ENCODE measurements around the gene SIAH1. TPM values are rescaled to one million over a fixed set of nuclear protein-coding genes. Genes with fewer than 3 reads are reported as not detected.

Gene SIAH1
- polyA plus RNA-seq, 2 of the 4 experiments (the other 2 are of a cell fraction) = 13.3 to 28.5 TPM

- Histone ChIP-seq H3K4me2 (peak overlapping the region; percentile 63), H3K27ac (peak overlapping the region; percentile 51 to 69), H3K4me1 (peaks cover 25% of the 10 kb centered on the region), H3K4me3 (no peak overlapping the region), H3K9me3 (no peaks in the 10 kb centered on the region)
- peak; percentile 7 for FAIRE-seq
- ATAC-seq = peak; percentile 85 to 93
- 29% methylated on average over 4 of the region's 4 CpGs for WGBS (ENCODE audit: missing lambda C conversion rate)
- CTCF ChIA-PET = interaction anchor here (0.8 kb wide), 1 partner anchor 278 kb away, joined by 3 read pairs; no protein-coding TSS in a partner anchor
- peak; percentile 33 to 80 for DNase-seq (ENCODE audit: low read depth in 1 of 2, low spot score in 1 of 2)
- POLR2A ChIA-PET = interaction anchor here (1.4 kb wide), 1 partner anchor 69 kb away, joined by 3 read pairs; no protein-coding TSS in a partner anchor
- TF ChIP-seq SMC3 (IDR thresholded peaks at IDR 0.05) (no peak), HDAC2 (IDR thresholded peaks at IDR 0.05) (no peak), CEBPB (IDR thresholded peaks at IDR 0.05) (peak; percentile 63 to 70; a peak in 2 of 4 replicates), ELK1 (IDR thresholded peaks at IDR 0.05; ENCODE audit: low read depth, low read length) (no peak), RAD21 (conservative IDR thresholded peaks at IDR 0.05 in 1 of 2, IDR thresholded peaks at IDR 0.05 in 1 of 2) (peak in 1 of 2 experiments; percentile 47; a peak in 2 of 5 replicates), FOSB (CRISPR knock-in tag; IDR thresholded peaks at IDR 0.05) (no peak), ZFP36 (IDR thresholded peaks at IDR 0.05; ENCODE audit: borderline replicate concordance, partially characterized antibody) (peak; percentile 85), HOXB13 (CRISPR knock-in tag; IDR thresholded peaks at IDR 0.05; ENCODE audit: low read depth) (no peak), HES2 (IDR thresholded peaks at IDR 0.05) (no peak), CBX2 (IDR thresholded peaks at IDR 0.05; ENCODE audit: borderline replicate concordance, low read depth) (no peak), CHD4 (IDR thresholded peaks at IDR 0.05; ENCODE audit: borderline replicate concordance) (no peak), USF2 (IDR thresholded peaks at IDR 0.05) (no peak), EHF (CRISPR knock-in tag; IDR thresholded peaks at IDR 0.05) (no peak), ESRRA (IDR thresholded peaks at IDR 0.05; ENCODE audit: borderline replicate concordance, low read length) (0 out of 2 replicates have a peak, but pooled peaks have one; percentile 30), GATA3 (IDR thresholded peaks at IDR 0.05; ENCODE audit: borderline replicate concordance) (peak; percentile 64), POLR2A (IDR thresholded peaks at IDR 0.05; ENCODE audit: low read length) (no peak), BHLHE40 (IDR thresholded peaks at IDR 0.05; ENCODE audit: low read depth, low read length) (no peak), MAX (IDR thresholded peaks at IDR 0.05) (no peak), HEYL (CRISPR knock-in tag; IDR thresholded peaks at IDR 0.05) (no peak), CTCF (IDR thresholded peaks at IDR 0.05) (no peak), MAZ (IDR thresholded peaks at IDR 0.05; ENCODE audit: borderline replicate concordance, low read depth, low read length) (no peak), KDM1A (IDR thresholded peaks at IDR 0.05; ENCODE audit: low read depth) (0 out of 2 replicates have a peak, but pooled peaks have one; percentile 35), ZSCAN20 (CRISPR knock-in tag; IDR thresholded peaks at IDR 0.05) (no peak), EP300 (IDR thresholded peaks at IDR 0.05) (peak; percentile 57 to 65; a peak in 2 of 5 replicates), KDM5A (IDR thresholded peaks at IDR 0.05) (no peak), JUNB (IDR thresholded peaks at IDR 0.05) (no peak), BCL3 (IDR thresholded peaks at IDR 0.05) (0 out of 3 replicates have a peak, but pooled peaks have one; percentile 27), JUN (IDR thresholded peaks at IDR 0.05) (peak; percentile 51 to 58; a peak in 3 of 5 replicates), TP53 (CRISPR knock-in tag; IDR thresholded peaks at IDR 0.05) (no peak), PBX3 (IDR thresholded peaks at IDR 0.05) (no peak), RFX5 (IDR thresholded peaks at IDR 0.05) (no peak), ZNF302 (CRISPR knock-in tag; IDR thresholded peaks at IDR 0.05) (no peak), E2F6 (IDR thresholded peaks at IDR 0.05; ENCODE audit: borderline replicate concordance, low read depth) (no peak), ATOH8 (CRISPR knock-in tag; IDR thresholded peaks at IDR 0.05; ENCODE audit: low read depth) (no peak)
Observed at GRCh38 chr16:48434653-48435317, 49.6 kb upstream of the SIAH1 start.

Measured in A549 (cell line).